RWPE2 (cell line): ENCODE measurements around the gene CEMIP.
A peak's percentile ranks its signal among the peaks of the same experiment; 100 is the strongest.

Source experiments
- ATAC-seq: fragments of 200-7000 bp; cut with Tn5 transposase; 3 replicates; pipeline ENCODE4 v1.9.1; 2021; ENCODE audit warnings: low read depth
- DNase-seq: peaks from one replicate; pipeline ENCODE4 v3.0.0-alpha.2; 2020; ENCODE audit warnings: low spot score
- H3K27ac ChIP-seq: fragments of 450-650 bp; 2 replicates; pipeline ENCODE4 v1.5.1; 2017; ENCODE audit warnings: mild to moderate bottlenecking; ENCODE audit not compliant: poor library complexity, severe bottlenecking
- H3K27me3 ChIP-seq: fragments of 250-450 bp; sonication (Bioruptor Pico); 2 replicates; pipeline ENCODE4 v1.5.1; 2021; ENCODE audit warnings: mild to moderate bottlenecking, moderate library complexity; ENCODE audit not compliant: insufficient read depth, poor library complexity, severe bottlenecking
- H3K36me3 ChIP-seq: fragments of 250-450 bp; sonication (Bioruptor Pico); 2 replicates; pipeline ENCODE4 v1.5.1; 2020; ENCODE audit warnings: low read depth, mild to moderate bottlenecking, moderate library complexity
- H3K4me1 ChIP-seq: fragments of 250-450 bp; sonication (Bioruptor Pico); 2 replicates; pipeline ENCODE4 v1.5.1; 2021; ENCODE audit warnings: mild to moderate bottlenecking, moderate library complexity; ENCODE audit not compliant: insufficient read depth, poor library complexity, severe bottlenecking
- H3K4me3 ChIP-seq: fragments of 250-450 bp; sonication (Bioruptor Pico); 2 replicates; pipeline ENCODE4 v1.5.1; 2021; ENCODE audit warnings: mild to moderate bottlenecking, moderate library complexity; ENCODE audit not compliant: severe bottlenecking
- H3K9me3 ChIP-seq: fragments of 250-450 bp; sonication (Bioruptor Pico); 2 replicates; pipeline ENCODE4 v1.5.1; 2021; ENCODE audit warnings: mild to moderate bottlenecking, moderate library complexity; ENCODE audit not compliant: severe bottlenecking
- CTCF ChIP-seq: fragments of 450-650 bp; IDR thresholded peaks from one replicate; pipeline ENCODE4 v1.5.1; 2017; ENCODE audit warnings: mild to moderate bottlenecking, moderate library complexity; ENCODE audit not compliant: poor library complexity, severe bottlenecking

Gene CEMIP

DNA sequence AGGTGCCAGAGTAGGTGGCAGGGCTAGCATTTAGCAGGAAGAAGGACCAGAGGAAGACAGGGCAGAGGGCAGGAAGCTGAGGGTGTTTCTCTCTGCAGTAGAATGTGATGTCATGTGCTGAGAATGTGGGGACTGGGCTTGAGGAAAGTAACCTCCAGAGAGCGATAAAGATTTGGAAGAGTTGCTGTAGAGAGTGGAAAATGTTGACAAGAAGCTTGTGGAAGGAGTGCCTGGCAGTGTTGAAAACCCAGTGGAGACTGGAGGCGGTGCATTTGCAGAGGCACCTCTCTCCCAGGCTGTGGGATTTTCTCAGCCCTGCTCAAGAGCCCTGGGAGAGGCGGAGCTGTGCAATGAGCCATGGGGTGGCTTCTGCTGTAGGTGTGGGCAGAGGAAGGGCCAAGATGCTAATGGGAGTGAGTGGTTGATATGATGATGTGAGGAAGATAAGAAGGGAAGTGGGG lies 155.6 kb downstream of the CEMIP start:
- Histone ChIP-seq H3K4me3 (no peak overlapping the region), H3K4me1 (no peaks in the 10 kb centered on the region), H3K36me3 (no peaks in the 10 kb centered on the region), H3K9me3 (no peaks in the 10 kb centered on the region), H3K27me3 (no peaks in the 10 kb centered on the region), H3K27ac (no peak overlapping the region)
- no peak for TF ChIP-seq CTCF
- DNase-seq (no peak), ATAC-seq (peak; percentile 41)

DNA sequence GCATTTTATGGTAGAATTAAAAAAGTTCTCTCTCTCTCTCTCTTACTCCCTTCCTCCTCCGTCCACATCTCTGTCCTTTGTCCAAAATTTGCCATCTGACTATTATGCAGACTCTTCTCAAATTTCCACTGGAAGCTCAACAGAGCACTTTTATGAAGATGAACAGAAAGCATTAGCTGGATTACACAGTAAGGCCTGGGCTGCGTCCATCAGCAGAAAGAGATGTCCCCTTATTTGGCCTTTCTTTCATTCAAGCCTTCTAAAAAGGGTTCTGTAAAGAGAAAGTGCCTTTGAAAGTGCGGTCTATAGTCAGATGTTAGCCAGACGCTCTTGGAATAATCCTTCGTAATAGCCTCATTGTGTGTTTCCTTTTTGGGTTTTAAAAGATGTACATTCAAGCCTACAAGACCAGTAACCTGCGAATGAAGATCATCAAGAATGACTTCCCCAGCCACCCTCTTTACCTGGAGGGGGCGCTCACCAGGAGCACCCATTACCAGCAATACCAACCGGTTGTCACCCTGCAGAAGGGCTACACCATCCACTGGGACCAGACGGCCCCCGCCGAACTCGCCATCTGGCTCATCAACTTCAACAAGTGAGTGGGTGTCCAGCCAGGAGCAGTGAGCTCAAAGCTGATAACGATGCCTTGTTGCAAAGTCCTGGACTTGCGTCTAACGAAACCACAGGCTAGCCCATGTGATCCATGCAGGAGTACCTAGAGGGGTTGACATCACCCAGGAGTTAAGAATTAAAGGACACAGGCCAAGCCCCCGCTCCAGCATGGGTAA lies 157.3 kb downstream of the CEMIP start:
- no peaks in the 10 kb centered on the region for H3K9me3 ChIP-seq
- DNase-seq: no peak
- H3K27ac ChIP-seq: no peak overlapping the region
- 0 out of 2 replicates have a peak, but pooled peaks cover 3% of the 10 kb centered on the region for H3K36me3 ChIP-seq
- ATAC-seq: no peak
- TF ChIP-seq CTCF: no peak
- H3K27me3 ChIP-seq: no peaks in the 10 kb centered on the region
- no peaks in the 10 kb centered on the region for H3K4me1 ChIP-seq
- H3K4me3 ChIP-seq: no peak overlapping the region

GRCh38 chr15:80937718-80938117 lies 158.5 kb downstream of the CEMIP start:
- 0 out of 2 replicates have a peak, but pooled peaks cover 4% of the 10 kb centered on the region for H3K36me3 ChIP-seq
- H3K4me1 ChIP-seq: no peaks in the 10 kb centered on the region
- no peaks in the 10 kb centered on the region for H3K9me3 ChIP-seq
- TF ChIP-seq CTCF: no peak
- H3K4me3 ChIP-seq: no peak overlapping the region
- no peak for DNase-seq
- H3K27ac ChIP-seq: no peak overlapping the region
- ATAC-seq: no peak
- no peaks in the 10 kb centered on the region for H3K27me3 ChIP-seq

GRCh38 chr15:80939216-80939615 lies 160.0 kb downstream of the CEMIP start:
- DNase-seq (peak; percentile 25), ATAC-seq (no peak)

More at GRCh38 chr15:80939216-80939615, 160.0 kb downstream of the CEMIP start:
- Histone ChIP-seq H3K9me3 (no peaks in the 10 kb centered on the region), H3K4me3 (no peak overlapping the region), H3K27ac (no peak overlapping the region), H3K27me3 (no peaks in the 10 kb centered on the region), H3K4me1 (no peaks in the 10 kb centered on the region), H3K36me3 (0 out of 2 replicates have a peak, but pooled peaks cover 4% of the 10 kb centered on the region)
- no peak for TF ChIP-seq CTCF
